Regular cardiac myocyte (primary cell): Measurements from ENCODE around the gene SLC26A8. TPM values are rescaled to one million over a fixed set of nuclear protein-coding genes. Genes with fewer than 3 reads are reported as not detected.

Experiments
- total RNA-seq: library from RNA; depleted of rRNA; stranded (reverse); fragments of >200 nt; gene quantifications from 2 replicates; pipeline ENCODE4 v1.2.3, GENCODE V29; 2014

SLC26A8 gene
- total RNA-seq = not detected in 2 replicates

GRCh38 chr6:36023996-36024795 lies at the start of gene SLC26A8:
Gene SLC26A8 (minus strand): TSS chr6:36024641. CDS start chr6:36019707, 4,934 bp downstream.

GRCh38 chr6:36027501-36028087 lies 3.2 kb upstream of the SLC26A8 start, which contains the start of gene MAPK14:
Gene MAPK14 (plus strand): TSS chr6:36027808. CDS start chr6:36028158, 350 bp downstream.

GRCh38 chr6:35920793-35921732 lies 103.4 kb downstream of the SLC26A8 start, which contains the start of gene SRPK1:
Gene SRPK1 (minus strand): TSS chr6:35921098. CDS start chr6:35921056, 42 bp downstream.

Other genes starting within 250 kb of the SLC26A8 start
- not detected in 2 replicates for gene CLPSL2, start 248.0 kb downstream of the SLC26A8 start, total RNA-seq
- not detected in 2 replicates for gene CLPSL1, start 243.6 kb downstream of the SLC26A8 start, total RNA-seq
- gene CLPS, start 227.3 kb downstream of the SLC26A8 start, total RNA-seq = not detected in 2 replicates
- gene LHFPL5, start 219.3 kb downstream of the SLC26A8 start, total RNA-seq = not detected in 2 replicates
- 57.5 and 95.7 TPM in 2 replicates for gene SRPK1, start 103.5 kb downstream of the SLC26A8 start, total RNA-seq
- 54.7 and 56.0 TPM in 2 replicates for gene MAPK14, start 3.2 kb upstream of the SLC26A8 start, total RNA-seq
- 16.6 and 26.5 TPM in 2 replicates for gene MAPK13, start 105.9 kb upstream of the SLC26A8 start, total RNA-seq
- gene BRPF3, start 172.1 kb upstream of the SLC26A8 start, total RNA-seq = 9.0 and 11.8 TPM in 2 replicates
- not detected in 2 replicates for gene PNPLA1, start 245.4 kb upstream of the SLC26A8 start, total RNA-seq